PC-3 (cell line): Measurements from ENCODE around the gene ABHD1. TPM values are rescaled to one million over a fixed set of nuclear protein-coding genes. Genes with fewer than 3 reads are reported as not detected.
"Not testable (repeated sequence)": the region's sequence is repeated elsewhere in the genome, so short reads cannot be mapped to it uniquely, and the experiment has no call there.

Experiments used
- ATAC-seq: fragments of 200-7000 bp; cut with Tn5 transposase; 2 replicates; pipeline ENCODE4 v1.9.1; 2020; ENCODE audit warnings: mild to moderate bottlenecking, moderate library complexity
- BruUV-seq: library from RNA; stranded (reverse); fragments of 400-500 nt; replicated peaks from 2 replicates; lab custom pipeline; 2021; lab: Mats Ljungman, UMichigan
- CTCF ChIA-PET: fragments of 300-600 bp; sonication (Branson Sonifier 250); formaldehyde crosslinking; loops from one replicate; lab custom pipeline; 2022; ENCODE audit warnings: antibody characterized with exemption; lab: Charles Lee
- POLR2A ChIA-PET: fragments of 300-600 bp; sonication (Branson Sonifier 250); formaldehyde crosslinking; loops from one replicate; lab custom pipeline; 2022; ENCODE audit warnings: antibody characterized with exemption; ENCODE audit not compliant: unreplicated experiment; lab: Charles Lee
- DNase-seq: peaks from one replicate; pipeline ENCODE4 v3.0.0-alpha.2; 2015
- H2AFZ ChIP-seq: fragments of 300-600 bp; sonication (generic); 2 replicates; pipeline ENCODE4 v1.6.0; 2016; ENCODE audit warnings: antibody characterized with exemption, low read length
- H3F3A ChIP-seq: fragments of 300-600 bp; sonication (generic); one replicate; pipeline ENCODE4 v1.6.0; 2017; ENCODE audit warnings: antibody characterized with exemption, low read length, control low read depth, mild to moderate bottlenecking; ENCODE audit not compliant: unreplicated experiment
- H3K27ac ChIP-seq: fragments of 300-600 bp; sonication (generic); 2 replicates; pipeline ENCODE4 v1.5.1; 2016; ENCODE audit warnings: mild to moderate bottlenecking, low read length
- H3K27me3 ChIP-seq: fragments of 300-600 bp; sonication (generic); 2 replicates; pipeline ENCODE4 v1.6.1; 2016; ENCODE audit warnings: low read length, mixed read lengths
- H3K36me3 ChIP-seq: fragments of 300-600 bp; sonication (generic); 2 replicates; pipeline ENCODE4 v1.6.1; 2016; ENCODE audit warnings: low read depth, mixed run types, low read length, mixed read lengths
- H3K4me1 ChIP-seq: fragments of 300-600 bp; sonication (generic); 2 replicates; pipeline ENCODE4 v1.5.1; 2016; ENCODE audit warnings: low read length; ENCODE audit not compliant: insufficient read depth
- H3K4me2 ChIP-seq: fragments of 300-600 bp; sonication (generic); 2 replicates; pipeline ENCODE4 v1.6.0; 2016; ENCODE audit warnings: low read length
- H3K4me3 ChIP-seq: fragments of 300-600 bp; sonication (generic); 2 replicates; pipeline ENCODE4 v1.5.1; 2016; ENCODE audit warnings: mild to moderate bottlenecking, low read length, mixed read lengths
- H3K79me2 ChIP-seq: fragments of 300-600 bp; sonication (generic); 2 replicates; pipeline ENCODE4 v1.6.1; 2017; ENCODE audit warnings: low read length, mixed read lengths
- H3K9ac ChIP-seq: fragments of 300-600 bp; sonication (generic); 2 replicates; pipeline ENCODE4 v1.6.0; 2016; ENCODE audit warnings: mild to moderate bottlenecking, low read length
- H3K9me2 ChIP-seq: fragments of 300-600 bp; sonication (generic); replicated peaks from 2 replicates; pipeline ENCODE4 v1.6.1; 2016; ENCODE audit warnings: mixed run types, low read length, mixed read lengths
- H3K9me3 ChIP-seq: fragments of 300-600 bp; sonication (generic); 2 replicates; pipeline ENCODE4 v1.6.1; 2016; ENCODE audit warnings: low read length, mixed read lengths
- H4K20me1 ChIP-seq: fragments of 300-600 bp; sonication (generic); 2 replicates; pipeline ENCODE4 v1.6.1; 2016; ENCODE audit warnings: low read length, mixed read lengths
- CTCF ChIP-seq: fragments of 300-600 bp; sonication (generic); conservative IDR thresholded peaks from 2 replicates; pipeline ENCODE4 v1.5.1; 2017; ENCODE audit warnings: antibody characterized with exemption, low read depth, mild to moderate bottlenecking, low read length
- EZH2 ChIP-seq: fragments of 300-600 bp; sonication (generic); IDR thresholded peaks from one replicate; pipeline ENCODE4 v1.6.1; 2017; ENCODE audit warnings: antibody characterized with exemption, mild to moderate bottlenecking, low read length; ENCODE audit not compliant: unreplicated experiment
- EZH2phosphoT487 ChIP-seq: fragments of 300-600 bp; sonication (generic); IDR thresholded peaks from 2 replicates; pipeline ENCODE4 v1.6.1; 2018; ENCODE audit warnings: mild to moderate bottlenecking, antibody characterized with exemption, low read length, borderline replicate concordance
- intact Hi-C: fragments of 100-400 bp; cut with micrococcal nuclease; formaldehyde crosslinking; loops from 2 replicates; pipeline ENCODE4 v1.9.0; 2023
- total RNA-seq: library from RNA; depleted of rRNA; stranded (reverse); fragments of >200 nt; gene quantifications from 2 replicates; pipeline ENCODE4 v1.2.3, GENCODE V29; 2014

ABHD1 gene
- total RNA-seq, 1 experiment from 2014 or later = 0.36 TPM

- DNase-seq (no peak), ATAC-seq (no peak; the same call in 1 of the 2 replicates)
- Histone ChIP-seq H3K9me2 (no peaks in the 10 kb centered on the region), H3K9me3 (no peaks in the 10 kb centered on the region), H3K36me3 (no peaks in the 10 kb centered on the region), H2AFZ (no peak overlapping the region), H3K4me3 (no peak overlapping the region), H3K4me1 (no peaks in the 10 kb centered on the region), H3K27me3 (peaks cover 28% of the 10 kb centered on the region), H3K4me2 (no peak overlapping the region), H4K20me1 (no peaks in the 10 kb centered on the region), H3F3A (no peaks in the 10 kb centered on the region), H3K79me2 (no peaks in the 10 kb centered on the region), H3K9ac (no peak overlapping the region), H3K27ac (no peak overlapping the region)
- no TSS peak for BruUV-seq
- no peak for TF ChIP-seq EZH2
- intact Hi-C loops = no loop called here
- CTCF ChIA-PET = interaction anchor here (0.7 kb wide), 1 partner anchor 10 kb away, joined by 7 read pairs; no protein-coding TSS in a partner anchor
- POLR2A ChIA-PET = no interaction called here
Observed at GRCh38 chr2:27171351-27171848, 47.8 kb downstream of the ABHD1 start.

GRCh38 chr2:27174638-27175037, 51.0 kb downstream of the ABHD1 start:
- Histone ChIP-seq H4K20me1 (no peaks in the 10 kb centered on the region), H3K27me3 (peaks cover 47% of the 10 kb centered on the region), H3K36me3 (no peaks in the 10 kb centered on the region), H3K27ac (no peak overlapping the region), H3K9ac (no peak overlapping the region), H3K9me2 (no peaks in the 10 kb centered on the region), H3K4me2 (no peak overlapping the region), H2AFZ (no peak overlapping the region), H3F3A (no peaks in the 10 kb centered on the region), H3K79me2 (no peaks in the 10 kb centered on the region), H3K4me1 (no peaks in the 10 kb centered on the region), H3K9me3 (no peaks in the 10 kb centered on the region), H3K4me3 (no peak overlapping the region)
- CTCF ChIA-PET = no interaction called here
- no TSS peak for BruUV-seq
- POLR2A ChIA-PET = no interaction called here
- intact Hi-C loops = no loop called here
- TF ChIP-seq EZH2 = no peak
- no peak for TF ChIP-seq CTCF
- no peak for TF ChIP-seq EZH2phosphoT487
- ATAC-seq = no peak
- no peak for DNase-seq

DNA sequence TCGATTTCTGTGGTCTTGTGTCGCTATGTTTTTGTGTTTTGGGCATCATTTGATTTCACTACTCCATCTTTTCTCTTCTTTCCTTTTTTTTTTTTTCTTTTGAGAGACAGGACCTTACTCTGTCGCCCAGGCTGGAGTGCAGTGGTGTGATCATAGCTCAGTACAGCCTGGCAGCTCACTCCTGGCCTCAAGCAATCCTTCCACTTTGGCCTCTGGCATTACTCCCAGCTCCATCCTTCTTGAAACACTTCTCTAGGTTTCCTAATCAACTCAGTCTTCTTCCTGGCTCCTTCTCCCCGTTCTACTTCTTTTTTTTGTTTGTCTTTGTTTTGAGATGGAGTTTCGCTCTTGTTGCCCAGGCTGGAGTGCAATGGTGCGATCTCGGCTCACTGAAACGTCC, 51.7 kb downstream of the ABHD1 start:
- H3F3A ChIP-seq = no peaks in the 10 kb centered on the region
- H3K4me2 ChIP-seq = no peak overlapping the region
- no peaks in the 10 kb centered on the region for H3K36me3 ChIP-seq
- TF ChIP-seq EZH2 (no peak), EZH2phosphoT487 (no peak), CTCF (no peak)
- H4K20me1 ChIP-seq = no peaks in the 10 kb centered on the region
- no peaks in the 10 kb centered on the region for H3K9me2 ChIP-seq
- ChIA-PET POLR2A (interaction anchor here (0.7 kb wide), 1 partner anchor 142 kb away, joined by 3 read pairs; no protein-coding TSS in a partner anchor), CTCF (no interaction called here)
- no peak overlapping the region for H3K9ac ChIP-seq
- intact Hi-C loops = no loop called here
- DNase-seq (no peak), ATAC-seq (no peak)
- H3K4me3 ChIP-seq = no peak overlapping the region
- H3K9me3 ChIP-seq = no peaks in the 10 kb centered on the region
- peaks cover 52% of the 10 kb centered on the region for H3K27me3 ChIP-seq
- no peaks in the 10 kb centered on the region for H3K4me1 ChIP-seq
- no peaks in the 10 kb centered on the region for H3K79me2 ChIP-seq
- no peak overlapping the region for H3K27ac ChIP-seq
- H2AFZ ChIP-seq = no peak overlapping the region
- no TSS peak for BruUV-seq

DNA sequence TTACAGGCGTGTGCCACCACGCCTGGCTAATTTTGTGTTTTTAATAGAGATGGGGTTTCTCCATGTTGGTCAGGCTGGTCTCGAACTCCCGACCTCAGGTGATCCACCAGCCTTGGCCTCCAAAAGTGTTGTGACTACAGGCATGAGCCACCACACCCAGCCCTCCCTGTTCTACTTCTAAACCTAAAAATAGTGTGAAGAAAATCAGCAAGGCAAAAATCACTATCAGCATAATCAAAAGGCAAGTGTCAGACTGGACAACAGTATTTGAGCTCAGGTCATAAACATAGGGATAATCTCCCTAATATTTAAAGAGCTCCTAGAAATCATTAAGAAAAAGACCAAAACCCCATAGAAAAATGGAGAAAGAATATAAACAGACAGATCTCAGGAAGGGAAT, 52.2 kb downstream of the ABHD1 start:
- H3K4me1 ChIP-seq, BruUV-seq, H3K9me3 ChIP-seq, H3K9ac ChIP-seq, H3K9me2 ChIP-seq, H2AFZ ChIP-seq, H3F3A ChIP-seq, H3K4me2 ChIP-seq, H3K79me2 ChIP-seq, H3K36me3 ChIP-seq, DNase-seq, H4K20me1 ChIP-seq, H3K4me3 ChIP-seq, ATAC-seq, intact Hi-C loops, CTCF ChIA-PET, H3K27ac ChIP-seq: not testable (repeated sequence)
- POLR2A ChIA-PET = interaction anchor here (0.7 kb wide), 1 partner anchor 141 kb away, joined by 3 read pairs; no protein-coding TSS in a partner anchor
- peaks cover 55% of the 10 kb centered on the region for H3K27me3 ChIP-seq
